ENCODE data around the gene METTL17.
"Not testable (repeated sequence)": the region's sequence is repeated elsewhere in the genome, so short reads cannot be mapped to it uniquely, and the experiment has no call there.

The METTL17 gene

GRCh38 chr14:20978687-20979086 lies 11.1 kb upstream of the METTL17 start:
- Mint-ChIP-seq H3K27ac (no peak overlapping the region), H3K9me3 (no peaks in the 10 kb centered on the region), H3K4me1 (no peaks in the 10 kb centered on the region), H3K36me3 (no peaks in the 10 kb centered on the region), H3K27me3 (peaks cover 30% of the 10 kb centered on the region), H3K4me3 (no peak overlapping the region)
- CTCF ChIA-PET: interaction anchor here (0.7 kb wide), 2 partner anchors 8 to 13 kb away, joined by 3 read pairs; no protein-coding TSS in a partner anchor
- no peak for DNase-seq

- Mint-ChIP-seq H3K4me1 (peaks cover 4% of the 10 kb centered on the region), H3K9me3 (no peaks in the 10 kb centered on the region), H3K36me3 (no peaks in the 10 kb centered on the region), H3K27me3 (peaks cover 30% of the 10 kb centered on the region), H3K27ac (no peak overlapping the region), H3K4me3 (no peak overlapping the region)
- no peak for DNase-seq
- CTCF ChIA-PET: interaction anchor here (0.9 to 2.0 kb wide), 2 partner anchors 10 to 115 kb away, joined by 3 to 13 read pairs; no protein-coding TSS in a partner anchor
These were observed 8.9 kb upstream of the METTL17 start for GRCh38 chr14:20980906-20981305.

GRCh38 chr14:20982646-20983369 lies 7.0 kb upstream of the METTL17 start:
- no peak for DNase-seq
- H3K36me3 Mint-ChIP-seq: no peaks in the 10 kb centered on the region
- H3K27me3 Mint-ChIP-seq: peaks cover 26% of the 10 kb centered on the region
- no peak overlapping the region for H3K4me3 Mint-ChIP-seq
- H3K9me3 Mint-ChIP-seq: no peaks in the 10 kb centered on the region
- no peak overlapping the region for H3K27ac Mint-ChIP-seq
- peaks cover 4% of the 10 kb centered on the region for H3K4me1 Mint-ChIP-seq
- CTCF ChIA-PET: interaction anchor here (0.6 to 2.3 kb wide), 5 partner anchors 9 to 31 kb away, joined by 3 to 17 read pairs (median 3); no protein-coding TSS in a partner anchor

GRCh38 chr14:20985650-20986049 lies 4.1 kb upstream of the METTL17 start:
- H3K27ac Mint-ChIP-seq, H3K9me3 Mint-ChIP-seq, DNase-seq, H3K36me3 Mint-ChIP-seq, H3K4me3 Mint-ChIP-seq: not testable (repeated sequence)
- peaks cover 16% of the 10 kb centered on the region for H3K27me3 Mint-ChIP-seq
- CTCF ChIA-PET: interaction anchor here (3.4 kb wide), 1 partner anchor 15 kb away, joined by 13 read pairs; no protein-coding TSS in a partner anchor
- H3K4me1 Mint-ChIP-seq: peaks cover 26% of the 10 kb centered on the region

DNA sequence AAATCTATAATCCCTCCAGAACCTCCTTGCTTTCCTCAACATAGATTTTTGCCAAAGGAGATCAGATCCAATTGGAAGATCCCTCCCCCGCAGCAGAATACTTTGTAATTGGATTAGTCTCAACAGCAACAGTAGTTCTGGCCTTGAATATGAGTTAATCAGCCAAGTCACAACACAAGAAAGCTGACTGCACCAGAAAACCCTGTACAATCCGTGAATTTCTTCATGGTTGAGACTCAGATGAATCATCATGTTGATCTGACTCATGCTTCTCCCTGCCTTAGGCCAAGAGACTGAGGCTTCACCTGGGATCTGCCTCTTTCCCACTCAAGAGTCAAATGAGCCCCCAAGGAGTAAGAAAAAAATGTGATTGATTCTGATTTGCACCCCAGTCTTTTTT lies 3.0 kb upstream of the METTL17 start:
- Mint-ChIP-seq H3K4me3 (no peak overlapping the region), H3K27me3 (peaks cover 12% of the 10 kb centered on the region), H3K36me3 (peaks cover 7% of the 10 kb centered on the region), H3K9me3 (no peaks in the 10 kb centered on the region), H3K4me1 (peaks cover 34% of the 10 kb centered on the region), H3K27ac (no peak overlapping the region)
- DNase-seq: no peak
- CTCF ChIA-PET: interaction anchor here (1.2 to 3.4 kb wide), 2 partner anchors 16 to 82 kb away, joined by 3 to 13 read pairs; no protein-coding TSS in a partner anchor

- peaks cover 41% of the 10 kb centered on the region for H3K4me1 Mint-ChIP-seq
- peak overlapping the region; percentile 11 for H3K4me3 Mint-ChIP-seq
- H3K36me3 Mint-ChIP-seq: peaks cover 22% of the 10 kb centered on the region
- no peaks in the 10 kb centered on the region for H3K9me3 Mint-ChIP-seq
- CTCF ChIA-PET: interaction anchor here (1.0 to 1.6 kb wide), 4 partner anchors 8 to 18 kb away, joined by 4 to 8 read pairs (median 6); no protein-coding TSS in a partner anchor
- peak overlapping the region; percentile 68 for H3K27ac Mint-ChIP-seq
- no peaks in the 10 kb centered on the region for H3K27me3 Mint-ChIP-seq
- DNase-seq: no peak
These were observed 886 bp upstream of the METTL17 start for GRCh38 chr14:20988717-20989470.

GRCh38 chr14:20989471-20989786 lies 351 bp upstream of the METTL17 start:
- CTCF ChIA-PET: interaction anchor here (1.0 to 1.6 kb wide), 3 partner anchors 16 to 18 kb away, joined by 6 to 8 read pairs (median 6); no protein-coding TSS in a partner anchor
- no peaks in the 10 kb centered on the region for H3K27me3 Mint-ChIP-seq
- H3K9me3 Mint-ChIP-seq: no peaks in the 10 kb centered on the region

GRCh38 chr14:20996521-20996920 lies 6.7 kb downstream of the METTL17 start:
- CTCF ChIA-PET: interaction anchor here (1.2 to 12.8 kb wide), 3 partner anchors 8 to 108 kb away, joined by 3 to 107 read pairs (median 4); no protein-coding TSS in a partner anchor
- no peaks in the 10 kb centered on the region for H3K27me3 Mint-ChIP-seq
- H3K4me3 Mint-ChIP-seq: no peak overlapping the region
- no peaks in the 10 kb centered on the region for H3K9me3 Mint-ChIP-seq
- no peak for DNase-seq
- peaks cover 50% of the 10 kb centered on the region for H3K36me3 Mint-ChIP-seq
- H3K4me1 Mint-ChIP-seq: peaks cover 38% of the 10 kb centered on the region
- no peak overlapping the region for H3K27ac Mint-ChIP-seq

More at GRCh38 chr14:20989471-20989786, 351 bp upstream of the METTL17 start:
- H3K4me3 Mint-ChIP-seq: peak overlapping the region; percentile 90
- no peak for DNase-seq
- H3K4me1 Mint-ChIP-seq: peaks cover 41% of the 10 kb centered on the region
- peak overlapping the region; percentile 82 for H3K27ac Mint-ChIP-seq
- peaks cover 26% of the 10 kb centered on the region for H3K36me3 Mint-ChIP-seq

DNA sequence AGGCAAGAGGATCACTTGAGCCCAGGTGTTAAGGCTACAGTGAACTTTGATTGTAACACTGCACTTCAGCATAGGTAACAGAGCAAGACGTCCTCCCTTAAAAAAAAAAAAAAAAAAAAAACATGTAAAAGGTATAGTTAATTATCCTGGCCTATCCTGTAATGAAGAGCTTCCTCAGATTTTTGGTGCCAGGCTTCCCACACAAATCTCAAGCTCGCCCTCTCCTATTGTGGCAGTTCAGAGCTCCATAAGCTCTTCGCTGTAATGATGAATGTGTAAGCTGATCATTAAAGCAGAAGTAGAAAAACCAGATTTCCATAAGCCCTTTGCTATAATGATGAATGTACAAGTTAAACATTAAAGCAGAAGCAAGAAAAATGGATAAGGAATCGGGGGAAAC lies 7.3 kb downstream of the METTL17 start:
- no peak for DNase-seq
- Mint-ChIP-seq H3K36me3 (peaks cover 45% of the 10 kb centered on the region), H3K27ac (no peak overlapping the region), H3K9me3 (no peaks in the 10 kb centered on the region), H3K4me3 (no peak overlapping the region), H3K4me1 (peaks cover 33% of the 10 kb centered on the region), H3K27me3 (no peaks in the 10 kb centered on the region)
- CTCF ChIA-PET: interaction anchor here (1.2 to 12.8 kb wide), 3 partner anchors 9 to 107 kb away, joined by 3 to 107 read pairs (median 4); no protein-coding TSS in a partner anchor

DNA sequence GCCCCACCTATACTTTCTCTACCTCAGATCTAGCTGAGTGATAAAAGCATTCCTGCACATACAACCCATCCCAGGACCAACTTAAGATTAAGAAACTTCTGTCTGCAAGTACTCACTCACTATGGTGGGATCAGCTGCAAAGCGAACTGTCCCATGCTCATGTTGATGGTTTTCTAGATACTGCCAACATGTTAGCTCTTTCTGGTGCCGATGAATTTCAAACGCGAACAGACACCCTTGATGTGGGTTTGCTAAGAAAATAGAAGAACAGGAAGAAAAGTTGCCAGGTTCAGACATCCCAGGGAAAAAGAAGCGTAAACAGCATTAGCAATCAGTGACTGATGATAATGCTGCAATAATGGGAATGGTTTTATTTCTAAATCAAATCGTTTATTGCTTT lies 7.8 kb downstream of the METTL17 start:
- CTCF ChIA-PET: interaction anchor here (0.6 to 12.8 kb wide), 5 partner anchors 9 to 107 kb away, joined by 3 to 107 read pairs (median 4); no protein-coding TSS in a partner anchor
- Mint-ChIP-seq H3K27me3 (no peaks in the 10 kb centered on the region), H3K36me3 (peaks cover 43% of the 10 kb centered on the region), H3K9me3 (no peaks in the 10 kb centered on the region), H3K4me1 (peaks cover 31% of the 10 kb centered on the region), H3K4me3 (no peak overlapping the region), H3K27ac (no peak overlapping the region)
- no peak for DNase-seq

- CTCF ChIA-PET: interaction anchor here (0.6 to 12.8 kb wide), 5 partner anchors 10 to 43 kb away, joined by 3 to 107 read pairs (median 4); no protein-coding TSS in a partner anchor
- Mint-ChIP-seq H3K27me3 (no peaks in the 10 kb centered on the region), H3K27ac (peak overlapping the region; percentile 50), H3K4me3 (no peak overlapping the region), H3K4me1 (peaks cover 29% of the 10 kb centered on the region), H3K36me3 (peaks cover 37% of the 10 kb centered on the region), H3K9me3 (no peaks in the 10 kb centered on the region)
- DNase-seq: no peak
These were observed 8.4 kb downstream of the METTL17 start for GRCh38 chr14:20998139-20998538.

- peaks cover 2% of the 10 kb centered on the region for H3K27me3 Mint-ChIP-seq
- H3K36me3 Mint-ChIP-seq: peaks cover 34% of the 10 kb centered on the region
- CTCF ChIA-PET: interaction anchor here (0.9 to 12.8 kb wide), 2 partner anchors 13 to 42 kb away, joined by 3 to 107 read pairs; no protein-coding TSS in a partner anchor
- H3K9me3 Mint-ChIP-seq: no peaks in the 10 kb centered on the region
- DNase-seq: no peak
- peak within 1 kb of the TSS; percentile 50 for H3K27ac Mint-ChIP-seq
- H3K4me1 Mint-ChIP-seq: peaks cover 28% of the 10 kb centered on the region
- no peak within 1 kb of the TSS for H3K4me3 Mint-ChIP-seq
These were observed 9.0 kb downstream of the METTL17 start, which contains the start of gene SLC39A2 for GRCh38 chr14:20998674-20999366. Gene SLC39A2, plus strand, starts transcription at chr14:20999293. Its CDS starts 154 bp downstream, at chr14:20999447.

GRCh38 chr14:20999591-20999990 lies 9.8 kb downstream of the METTL17 start:
- CTCF ChIA-PET: interaction anchor here (12.8 kb wide), 1 partner anchor 12 kb away, joined by 107 read pairs; no protein-coding TSS in a partner anchor
- Mint-ChIP-seq H3K27ac (no peak overlapping the region), H3K4me3 (no peak overlapping the region), H3K4me1 (peaks cover 28% of the 10 kb centered on the region), H3K27me3 (peaks cover 5% of the 10 kb centered on the region), H3K9me3 (no peaks in the 10 kb centered on the region), H3K36me3 (peaks cover 28% of the 10 kb centered on the region)
- no peak for DNase-seq
